ENCODE data around the gene PPP6R2. TPM values are rescaled to one million over a fixed set of nuclear protein-coding genes. Genes with fewer than 3 reads are reported as not detected.

Gene PPP6R2
- total and polyA plus RNA-seq, 7 experiments from 2014 or later = 17.0 to 88.1 (median 63.9) TPM

DNA sequence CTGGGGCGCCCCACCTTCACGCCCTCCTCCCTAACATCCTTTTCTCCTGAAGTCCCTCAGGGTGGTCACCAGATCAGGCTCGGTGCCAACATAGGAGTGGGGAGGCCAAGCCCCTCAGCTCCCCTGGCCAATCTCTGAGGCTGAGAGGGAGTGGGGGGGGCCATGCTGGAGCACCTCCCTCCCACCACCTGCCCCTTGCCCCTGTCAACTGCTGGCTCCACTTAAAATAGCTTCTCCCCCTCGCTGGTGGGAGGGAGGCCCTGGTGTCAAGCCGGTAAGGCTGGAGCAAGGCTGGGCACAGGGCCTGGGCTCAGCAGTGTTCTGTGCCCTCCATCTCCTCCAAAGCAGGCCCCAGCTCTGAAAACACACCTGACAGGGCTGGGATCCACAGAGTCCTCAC lies 40.6 kb upstream of the PPP6R2 start:
- Histone ChIP-seq H3K9me3 (ENCODE audit: control insufficient read depth in 2 of 3, low read length in 3 of 3) (no peaks in the 10 kb centered on the region), H3K4me3 (ENCODE audit: low read length) (no peak overlapping the region), H3K27ac (ENCODE audit: low read depth, low read length) (no peak overlapping the region), H3K4me1 (ENCODE audit: control insufficient read depth in 2 of 2, insufficient read depth in 2 of 2, low read length in 2 of 2) (peaks cover 0 to 5% of the 10 kb centered on the region in 2 donors), H3K27me3 (ENCODE audit: control insufficient read depth in 2 of 2, insufficient read depth in 2 of 2, low read length in 2 of 2) (peaks cover 0 to 4% of the 10 kb centered on the region in 2 donors), H3K36me3 (ENCODE audit: control insufficient read depth in 2 of 3, insufficient read depth in 3 of 3, low read length in 3 of 3) (no peaks in the 10 kb centered on the region)
- Mint-ChIP-seq H3K4me3 (no peak overlapping the region), H3K9me3 (peaks cover 0 to 1% (median 0%) of the 10 kb centered on the region in 11 donors), H3K27me3 (peaks cover 11 to 30% (median 18%) of the 10 kb centered on the region in 5 donors), H3K4me1 (peaks cover 0 to 12% (median 5%) of the 10 kb centered on the region in 7 donors), H3K36me3 (no peaks in the 10 kb centered on the region), H3K27ac (peak overlapping the region in 1 of 9 donors; percentile 22)
- intact Hi-C loops (cut with micrococcal nuclease) = no loop called here
- POLR2A ChIA-PET = no interaction called here
- ATAC-seq (no peak), DNase-seq (no peak)
- CTCF ChIA-PET = interaction anchor here (0.7 kb wide), 1 partner anchor 89 kb away, joined by 3 read pairs; no protein-coding TSS in a partner anchor

GRCh38 chr22:50303515-50303847 lies 39.6 kb upstream of the PPP6R2 start:
- Mint-ChIP-seq H3K27ac (no peak overlapping the region), H3K9me3 (peaks cover 0 to 1% (median 0%) of the 10 kb centered on the region in 11 donors), H3K4me1 (peaks cover 0 to 13% (median 5%) of the 10 kb centered on the region in 7 donors), H3K36me3 (no peaks in the 10 kb centered on the region), H3K27me3 (peaks cover 10 to 25% (median 12%) of the 10 kb centered on the region in 5 donors), H3K4me3 (no peak overlapping the region)
- H3K27ac ChIP-seq (ENCODE audit: low read depth, low read length) = no peak overlapping the region
- peaks cover 0 to 5% of the 10 kb centered on the region in 2 donors for H3K4me1 ChIP-seq (ENCODE audit: control insufficient read depth in 2 of 2, insufficient read depth in 2 of 2, low read length in 2 of 2)
- DNase-seq (no peak), ATAC-seq (no peak)
- POLR2A ChIA-PET = no interaction called here
- CTCF ChIA-PET = no interaction called here
- H3K36me3 ChIP-seq (ENCODE audit: control insufficient read depth in 2 of 3, insufficient read depth in 3 of 3, low read length in 3 of 3) = no peaks in the 10 kb centered on the region
- H3K27me3 ChIP-seq (ENCODE audit: control insufficient read depth in 2 of 2, insufficient read depth in 2 of 2, low read length in 2 of 2) = peaks cover 0 to 4% of the 10 kb centered on the region in 2 donors
- no peak overlapping the region for H3K4me3 ChIP-seq (ENCODE audit: low read length)
- H3K9me3 ChIP-seq (ENCODE audit: control insufficient read depth in 2 of 3, low read length in 3 of 3) = no peaks in the 10 kb centered on the region
- intact Hi-C loops (cut with micrococcal nuclease) = no loop called here

DNA sequence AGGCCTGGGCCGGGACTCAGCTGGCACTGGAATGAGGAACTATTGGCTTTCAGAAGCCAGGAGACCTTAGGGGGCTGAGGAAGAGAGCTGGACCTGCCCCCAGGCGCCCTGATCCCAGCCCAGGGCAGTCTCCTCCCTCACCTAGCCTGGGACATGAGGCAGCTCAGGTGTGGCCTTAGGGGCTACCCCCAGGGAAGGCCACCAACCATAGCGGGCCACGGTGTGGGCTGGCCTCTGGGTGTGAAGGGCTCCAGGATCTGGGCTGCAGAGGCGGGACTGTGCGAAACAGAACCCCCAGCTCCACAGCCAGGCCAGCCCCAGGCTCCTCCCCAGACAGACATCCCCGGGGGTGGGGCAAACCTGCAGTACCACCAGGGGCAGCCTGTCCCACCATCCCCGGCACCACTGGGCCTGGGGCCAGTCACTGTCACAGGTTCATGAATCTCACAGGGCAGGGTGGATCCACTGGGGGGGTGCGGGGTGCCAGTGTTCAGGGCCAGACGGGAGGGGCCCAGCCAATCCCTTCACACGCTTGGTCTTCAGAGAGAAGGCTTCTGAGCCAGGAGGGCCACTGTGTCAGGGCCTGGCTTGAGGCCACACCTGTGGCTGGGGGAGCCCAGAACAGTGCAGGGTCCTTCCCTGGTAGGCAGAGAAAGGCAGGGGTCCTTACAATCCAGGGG lies 39.1 kb upstream of the PPP6R2 start:
- H3K27me3 ChIP-seq (ENCODE audit: control insufficient read depth in 2 of 2, insufficient read depth in 2 of 2, low read length in 2 of 2) = peaks cover 0 to 4% of the 10 kb centered on the region in 2 donors
- H3K27me3 Mint-ChIP-seq = peaks cover 6 to 23% (median 16%) of the 10 kb centered on the region in 5 donors
- intact Hi-C loops (cut with micrococcal nuclease) = no loop called here
- H3K4me1 Mint-ChIP-seq = peaks cover 0 to 17% (median 7%) of the 10 kb centered on the region in 7 donors
- ATAC-seq (peak; percentile 72), DNase-seq (no peak)
- no peaks in the 10 kb centered on the region for H3K9me3 ChIP-seq (ENCODE audit: control insufficient read depth in 2 of 3, low read length in 3 of 3)
- H3K36me3 ChIP-seq (ENCODE audit: control insufficient read depth in 2 of 3, insufficient read depth in 3 of 3, low read length in 3 of 3) = no peaks in the 10 kb centered on the region
- H3K27ac Mint-ChIP-seq = no peak overlapping the region
- peaks cover 0 to 1% (median 0%) of the 10 kb centered on the region in 11 donors for H3K9me3 Mint-ChIP-seq
- no peak overlapping the region for H3K27ac ChIP-seq (ENCODE audit: low read depth, low read length)
- peaks cover 0 to 5% of the 10 kb centered on the region in 2 donors for H3K4me1 ChIP-seq (ENCODE audit: control insufficient read depth in 2 of 2, insufficient read depth in 2 of 2, low read length in 2 of 2)
- ChIA-PET CTCF (no interaction called here), POLR2A (no interaction called here)
- H3K4me3 ChIP-seq (ENCODE audit: low read length) = no peak overlapping the region
- H3K36me3 Mint-ChIP-seq = no peaks in the 10 kb centered on the region
- H3K4me3 Mint-ChIP-seq = peak overlapping the region in 1 of 10 donors; percentile 39

GRCh38 chr22:50304528-50305392 lies 38.4 kb upstream of the PPP6R2 start:
- POLR2A ChIA-PET = no interaction called here
- no peak overlapping the region for H3K27ac Mint-ChIP-seq
- H3K36me3 ChIP-seq (ENCODE audit: control insufficient read depth in 2 of 3, insufficient read depth in 3 of 3, low read length in 3 of 3) = no peaks in the 10 kb centered on the region
- no peak overlapping the region for H3K27ac ChIP-seq (ENCODE audit: low read depth, low read length)
- H3K4me1 Mint-ChIP-seq = peaks cover 0 to 17% (median 7%) of the 10 kb centered on the region in 7 donors
- peaks cover 6 to 22% (median 16%) of the 10 kb centered on the region in 5 donors for H3K27me3 Mint-ChIP-seq
- no peaks in the 10 kb centered on the region for H3K36me3 Mint-ChIP-seq
- peaks cover 0 to 4% of the 10 kb centered on the region in 2 donors for H3K27me3 ChIP-seq (ENCODE audit: control insufficient read depth in 2 of 2, insufficient read depth in 2 of 2, low read length in 2 of 2)
- intact Hi-C loops (cut with micrococcal nuclease) = loop anchor here in 1 of 2 donors (5.0 kb wide), 1 partner anchor 32 kb away; the partner anchor contains the start of gene MAPK11
- peaks cover 0 to 1% (median 0%) of the 10 kb centered on the region in 11 donors for H3K9me3 Mint-ChIP-seq
- H3K4me3 Mint-ChIP-seq = peak overlapping the region in 1 of 10 donors; percentile 39
- DNase-seq (no peak), ATAC-seq (peak; percentile 68)
- H3K4me3 ChIP-seq (ENCODE audit: low read length) = no peak overlapping the region
- peaks cover 0 to 5% of the 10 kb centered on the region in 2 donors for H3K4me1 ChIP-seq (ENCODE audit: control insufficient read depth in 2 of 2, insufficient read depth in 2 of 2, low read length in 2 of 2)
- no peaks in the 10 kb centered on the region for H3K9me3 ChIP-seq (ENCODE audit: control insufficient read depth in 2 of 3, low read length in 3 of 3)
- CTCF ChIA-PET = no interaction called here

GRCh38 chr22:50305393-50305922 lies 37.7 kb upstream of the PPP6R2 start:
- intact Hi-C loops (cut with micrococcal nuclease) = loop anchor here in 1 of 2 donors (5.0 kb wide), 1 partner anchor 33 kb away; the partner anchor contains the start of gene MAPK11
- Histone ChIP-seq H3K27ac (ENCODE audit: low read depth, low read length) (no peak overlapping the region), H3K4me1 (ENCODE audit: control insufficient read depth in 2 of 2, insufficient read depth in 2 of 2, low read length in 2 of 2) (peaks cover 0 to 5% of the 10 kb centered on the region in 2 donors), H3K9me3 (ENCODE audit: control insufficient read depth in 2 of 3, low read length in 3 of 3) (no peaks in the 10 kb centered on the region), H3K4me3 (ENCODE audit: low read length) (no peak overlapping the region), H3K36me3 (ENCODE audit: control insufficient read depth in 2 of 3, insufficient read depth in 3 of 3, low read length in 3 of 3) (no peaks in the 10 kb centered on the region), H3K27me3 (ENCODE audit: control insufficient read depth in 2 of 2, insufficient read depth in 2 of 2, low read length in 2 of 2) (peaks cover 0 to 4% of the 10 kb centered on the region in 2 donors)
- H3K27ac Mint-ChIP-seq = no peak overlapping the region
- peaks cover 0 to 17% (median 7%) of the 10 kb centered on the region in 7 donors for H3K4me1 Mint-ChIP-seq
- POLR2A ChIA-PET = no interaction called here
- H3K9me3 Mint-ChIP-seq = peaks cover 0 to 1% (median 0%) of the 10 kb centered on the region in 11 donors
- peak overlapping the region in 1 of 10 donors; percentile 70 for H3K4me3 Mint-ChIP-seq
- H3K27me3 Mint-ChIP-seq = peaks cover 6 to 22% (median 16%) of the 10 kb centered on the region in 5 donors
- CTCF ChIA-PET = no interaction called here
- no peaks in the 10 kb centered on the region for H3K36me3 Mint-ChIP-seq
- ATAC-seq (no peak), DNase-seq (no peak)

- ChIA-PET CTCF (no interaction called here), POLR2A (no interaction called here)
- no peak for DNase-seq
- H3K4me1 Mint-ChIP-seq = peaks cover 0 to 17% (median 7%) of the 10 kb centered on the region in 7 donors
- ATAC-seq = peak; percentile 27
- H3K27me3 ChIP-seq (ENCODE audit: control insufficient read depth in 2 of 2, insufficient read depth in 2 of 2, low read length in 2 of 2) = peaks cover 0 to 4% of the 10 kb centered on the region in 2 donors
- intact Hi-C loops (cut with micrococcal nuclease) = loop anchor here in 1 of 2 donors (5.0 kb wide), 1 partner anchor 34 kb away; the partner anchor contains the start of gene MAPK11
- no peaks in the 10 kb centered on the region for H3K9me3 ChIP-seq (ENCODE audit: control insufficient read depth in 2 of 3, low read length in 3 of 3)
- H3K36me3 ChIP-seq (ENCODE audit: control insufficient read depth in 2 of 3, insufficient read depth in 3 of 3, low read length in 3 of 3) = no peaks in the 10 kb centered on the region
- peaks cover 6 to 20% (median 14%) of the 10 kb centered on the region in 5 donors for H3K27me3 Mint-ChIP-seq
- peak overlapping the region in 7 of 10 donors; percentile 12 to 70 (median 53) for H3K4me3 Mint-ChIP-seq
- H3K27ac Mint-ChIP-seq = peak overlapping the region in 1 of 9 donors; percentile 68
- H3K4me1 ChIP-seq (ENCODE audit: control insufficient read depth in 2 of 2, insufficient read depth in 2 of 2, low read length in 2 of 2) = peaks cover 0 to 5% of the 10 kb centered on the region in 2 donors
- H3K9me3 Mint-ChIP-seq = peaks cover 0 to 1% (median 0%) of the 10 kb centered on the region in 11 donors
- H3K27ac ChIP-seq (ENCODE audit: low read depth, low read length) = no peak overlapping the region
- H3K36me3 Mint-ChIP-seq = no peaks in the 10 kb centered on the region
- H3K4me3 ChIP-seq (ENCODE audit: low read length) = no peak overlapping the region
Measured at GRCh38 chr22:50305923-50306566, 37.1 kb upstream of the PPP6R2 start.

All from naive thymus-derived CD4-positive, alpha-beta T cell (primary cell).